WERI-Rb-1 (cell line): ENCODE results near the gene MAU2.

Source experiments
- DNase-seq: peaks from one replicate; pipeline ENCODE4 v3.0.0-alpha.2; 2020
- H3K27ac ChIP-seq: fragments of 250-450 bp; sonication (Bioruptor Pico); 2 replicates; pipeline ENCODE4 v1.5.1; 2020; ENCODE audit warnings: mild to moderate bottlenecking, moderate library complexity
- H3K27me3 ChIP-seq: fragments of 250-450 bp; sonication (Bioruptor Pico); 2 replicates; pipeline ENCODE4 v1.5.1; 2021; ENCODE audit warnings: mild to moderate bottlenecking, low read depth, moderate library complexity; ENCODE audit not compliant: insufficient read depth, severe bottlenecking
- H3K36me3 ChIP-seq: fragments of 250-450 bp; sonication (Bioruptor Pico); 2 replicates; pipeline ENCODE4 v1.5.1; 2020; ENCODE audit warnings: mild to moderate bottlenecking, moderate library complexity
- H3K4me3 ChIP-seq: 2 replicates; pipeline ENCODE4 v1.5.1; 2011; ENCODE audit warnings: low read depth, mild to moderate bottlenecking, control low read depth, low read length
- H3K9me3 ChIP-seq: fragments of 250-450 bp; sonication (Bioruptor Pico); 2 replicates; pipeline ENCODE4 v1.5.1; 2021; ENCODE audit warnings: mild to moderate bottlenecking, moderate library complexity; ENCODE audit not compliant: severe bottlenecking
- TF ChIP-seq, protein P1 (sequence below): IDR thresholded peaks from 2 replicates; pipeline ENCODE4 v1.5.1; 2011; ENCODE audit warnings: low read depth, mild to moderate bottlenecking, control low read depth, inconsistent platforms, low read length

The MAU2 gene

DNA sequence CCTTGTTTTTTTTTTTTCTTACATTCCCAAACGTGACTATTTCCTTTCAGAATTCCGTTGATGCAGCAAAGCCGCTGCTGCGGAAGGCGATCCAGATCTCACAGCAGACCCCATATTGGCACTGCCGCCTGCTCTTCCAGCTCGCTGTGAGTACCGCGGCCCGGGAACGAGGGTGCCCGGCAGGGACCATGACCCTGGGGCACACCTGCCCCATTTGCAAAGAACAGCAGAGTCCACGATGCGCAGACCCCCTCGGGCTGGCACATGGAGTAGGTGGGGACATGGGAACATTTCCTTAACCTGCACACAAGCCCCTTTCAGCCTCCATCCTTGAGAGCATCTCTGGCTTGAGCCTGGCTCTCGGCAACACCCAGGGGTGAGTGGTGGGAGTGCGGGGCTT is 16.5 kb downstream of the MAU2 start:
- no peaks in the 10 kb centered on the region for H3K27me3 ChIP-seq
- H3K4me3 ChIP-seq: no peak overlapping the region
- TF ChIP-seq, protein P1, sequence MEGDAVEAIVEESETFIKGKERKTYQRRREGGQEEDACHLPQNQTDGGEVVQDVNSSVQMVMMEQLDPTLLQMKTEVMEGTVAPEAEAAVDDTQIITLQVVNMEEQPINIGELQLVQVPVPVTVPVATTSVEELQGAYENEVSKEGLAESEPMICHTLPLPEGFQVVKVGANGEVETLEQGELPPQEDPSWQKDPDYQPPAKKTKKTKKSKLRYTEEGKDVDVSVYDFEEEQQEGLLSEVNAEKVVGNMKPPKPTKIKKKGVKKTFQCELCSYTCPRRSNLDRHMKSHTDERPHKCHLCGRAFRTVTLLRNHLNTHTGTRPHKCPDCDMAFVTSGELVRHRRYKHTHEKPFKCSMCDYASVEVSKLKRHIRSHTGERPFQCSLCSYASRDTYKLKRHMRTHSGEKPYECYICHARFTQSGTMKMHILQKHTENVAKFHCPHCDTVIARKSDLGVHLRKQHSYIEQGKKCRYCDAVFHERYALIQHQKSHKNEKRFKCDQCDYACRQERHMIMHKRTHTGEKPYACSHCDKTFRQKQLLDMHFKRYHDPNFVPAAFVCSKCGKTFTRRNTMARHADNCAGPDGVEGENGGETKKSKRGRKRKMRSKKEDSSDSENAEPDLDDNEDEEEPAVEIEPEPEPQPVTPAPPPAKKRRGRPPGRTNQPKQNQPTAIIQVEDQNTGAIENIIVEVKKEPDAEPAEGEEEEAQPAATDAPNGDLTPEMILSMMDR: no peak
- no peaks in the 10 kb centered on the region for H3K9me3 ChIP-seq
- no peak overlapping the region for H3K27ac ChIP-seq
- no peak for DNase-seq
- peaks cover 66% of the 10 kb centered on the region for H3K36me3 ChIP-seq

GRCh38 chr19:19338082-19338481 is 17.5 kb downstream of the MAU2 start:
- TF ChIP-seq, protein P1: no peak
- Histone ChIP-seq H3K4me3 (no peak overlapping the region), H3K36me3 (peaks cover 63% of the 10 kb centered on the region), H3K9me3 (no peaks in the 10 kb centered on the region), H3K27ac (no peak overlapping the region), H3K27me3 (no peaks in the 10 kb centered on the region)
- no peak for DNase-seq

GRCh38 chr19:19341026-19341425 is 20.4 kb downstream of the MAU2 start:
- no peak overlapping the region for H3K27ac ChIP-seq
- peaks cover 70% of the 10 kb centered on the region for H3K36me3 ChIP-seq
- H3K9me3 ChIP-seq: no peaks in the 10 kb centered on the region
- DNase-seq: no peak
- no peak overlapping the region for H3K4me3 ChIP-seq
- TF ChIP-seq, protein P1: no peak
- H3K27me3 ChIP-seq: no peaks in the 10 kb centered on the region

DNA sequence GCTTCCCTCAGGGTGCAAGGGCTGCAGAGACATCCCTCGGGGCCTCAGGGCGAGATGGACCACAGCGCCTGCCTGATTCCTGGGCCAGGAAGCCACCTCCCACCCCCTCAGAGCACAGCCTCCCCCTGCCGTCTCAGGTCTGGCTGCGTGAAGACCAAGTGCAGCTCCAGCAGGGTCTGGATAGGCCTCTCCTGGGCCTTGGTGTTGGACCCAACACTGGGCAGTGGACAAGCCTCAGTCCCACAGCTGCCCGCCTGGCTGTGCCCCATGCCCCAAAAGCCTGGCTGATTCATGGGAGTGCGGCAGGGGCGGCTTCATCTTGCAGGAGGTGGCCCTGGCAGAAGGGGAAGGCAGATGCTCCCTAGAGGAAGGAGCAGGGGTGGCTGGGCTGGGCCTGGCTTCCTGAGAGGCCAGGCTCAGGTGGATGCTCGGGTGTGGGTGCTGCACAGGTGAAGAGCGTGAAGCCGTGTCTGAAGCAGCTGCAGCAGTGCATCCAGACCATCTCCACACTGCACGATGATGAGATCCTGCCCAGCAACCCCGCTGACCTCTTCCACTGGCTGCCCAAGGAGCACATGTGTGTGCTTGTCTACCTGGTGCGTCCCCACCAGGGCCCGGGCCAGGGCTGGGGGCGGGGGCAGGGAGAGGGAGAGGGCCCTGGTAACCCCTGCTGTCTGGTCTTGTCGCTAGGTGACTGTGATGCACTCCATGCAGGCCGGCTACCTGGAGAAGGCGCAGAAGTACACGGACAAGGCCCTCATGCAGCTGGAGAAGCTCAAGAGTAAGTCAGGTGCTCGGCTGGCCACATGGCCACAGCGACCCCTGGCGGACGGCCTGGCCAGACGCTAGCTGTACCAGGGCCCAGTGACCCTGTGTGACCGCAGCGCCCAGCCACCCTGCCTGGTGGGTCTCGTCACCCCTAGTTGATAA is 21.7 kb downstream of the MAU2 start:
- DNase-seq: peak; percentile 83
- Histone ChIP-seq H3K27ac (no peak overlapping the region), H3K27me3 (no peaks in the 10 kb centered on the region), H3K36me3 (peaks cover 73% of the 10 kb centered on the region), H3K9me3 (no peaks in the 10 kb centered on the region), H3K4me3 (no peak overlapping the region)
- TF ChIP-seq, protein P1: peak; percentile 99

- H3K27ac ChIP-seq: no peak overlapping the region
- H3K36me3 ChIP-seq: peaks cover 71% of the 10 kb centered on the region
- TF ChIP-seq, protein P1: no peak
Measured at GRCh38 chr19:19343016-19343362, 22.4 kb downstream of the MAU2 start.

GRCh38 chr19:19343762-19344161 is 23.1 kb downstream of the MAU2 start:
- Histone ChIP-seq H3K27me3 (no peaks in the 10 kb centered on the region), H3K4me3 (no peak overlapping the region), H3K27ac (no peak overlapping the region), H3K36me3 (peaks cover 69% of the 10 kb centered on the region), H3K9me3 (no peaks in the 10 kb centered on the region)
- DNase-seq: no peak
- TF ChIP-seq, protein P1: no peak

More at GRCh38 chr19:19343016-19343362, 22.4 kb downstream of the MAU2 start:
- Histone ChIP-seq H3K27me3 (no peaks in the 10 kb centered on the region), H3K4me3 (no peak overlapping the region), H3K9me3 (no peaks in the 10 kb centered on the region)
- no peak for DNase-seq
